ENCODE measurements around the gene SCLT1.

SCLT1 gene

DNA sequence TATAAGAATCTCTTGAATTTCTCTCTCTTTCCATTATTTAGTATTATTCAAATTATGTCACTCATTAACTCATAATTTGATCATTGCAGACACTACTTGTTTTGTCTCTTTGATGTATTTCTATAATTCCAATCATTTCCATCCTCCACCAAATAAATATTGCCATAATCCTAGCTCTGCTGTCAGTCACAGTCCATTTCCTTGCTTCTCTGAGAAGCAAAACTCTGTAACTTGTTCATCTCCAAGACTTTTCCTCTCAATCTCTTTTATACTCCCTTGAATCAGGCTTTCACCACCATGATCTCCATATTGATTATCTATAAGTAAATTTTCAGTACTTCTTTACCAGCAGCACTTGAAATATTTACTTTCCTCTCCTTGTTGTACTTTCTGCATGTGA lies 135.9 kb downstream of the SCLT1 start:
- DNase-seq (ENCODE audit: low read depth): no peak

- no peak for DNase-seq (ENCODE audit: low read depth)
Measured at GRCh38 chr4:128955751-128956150, 137.6 kb downstream of the SCLT1 start.

DNA sequence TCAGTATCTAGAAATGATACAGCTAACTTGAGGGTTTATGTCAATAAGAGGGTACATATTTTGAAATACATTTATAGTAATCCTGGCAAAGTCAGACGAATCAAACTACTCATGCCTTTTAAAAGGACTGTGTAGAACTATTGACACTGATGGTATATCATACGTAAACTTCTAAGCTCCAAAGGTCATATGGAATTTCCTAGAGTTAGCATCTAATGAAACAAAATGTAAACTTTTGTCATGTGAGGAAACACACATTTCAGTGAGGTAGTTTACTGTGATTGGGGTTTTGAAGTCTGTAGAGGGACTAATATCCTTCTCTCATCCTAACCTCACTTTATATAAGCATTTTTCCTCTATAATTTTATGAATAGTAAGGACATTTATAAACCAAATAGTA lies 138.4 kb downstream of the SCLT1 start:
- DNase-seq (ENCODE audit: low read depth): no peak

GRCh38 chr4:128951316-128951715 lies 142.0 kb downstream of the SCLT1 start:
- no peak for DNase-seq (ENCODE audit: low read depth)

DNA sequence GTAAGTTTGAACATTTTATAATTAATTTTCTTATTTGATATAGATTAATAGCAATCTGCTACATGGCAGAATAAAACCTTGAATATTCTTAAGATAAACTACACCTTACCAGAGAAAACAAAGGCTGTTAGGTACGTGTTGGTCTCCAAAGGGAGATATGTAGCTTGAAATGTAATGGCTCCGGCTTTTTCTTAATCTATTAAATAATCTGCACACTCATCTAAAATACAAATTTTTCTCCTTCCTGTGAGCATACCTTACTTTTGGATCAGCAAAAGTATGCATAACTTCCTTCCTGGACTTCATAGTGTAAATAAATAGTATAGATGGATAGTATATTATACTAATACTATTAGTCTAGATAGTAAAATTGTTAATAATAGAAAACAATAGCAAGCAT lies 142.5 kb downstream of the SCLT1 start:
- no peak for DNase-seq (ENCODE audit: low read depth)

GRCh38 chr4:128946916-128947315 lies 146.4 kb downstream of the SCLT1 start:
- no peak for DNase-seq (ENCODE audit: low read depth)

GRCh38 chr4:128942607-128943006 lies 150.7 kb downstream of the SCLT1 start:
- DNase-seq (ENCODE audit: low read depth): peak; percentile 2

- DNase-seq (ENCODE audit: low read depth): no peak
Measured at GRCh38 chr4:128940971-128941370, 152.4 kb downstream of the SCLT1 start.

DNA sequence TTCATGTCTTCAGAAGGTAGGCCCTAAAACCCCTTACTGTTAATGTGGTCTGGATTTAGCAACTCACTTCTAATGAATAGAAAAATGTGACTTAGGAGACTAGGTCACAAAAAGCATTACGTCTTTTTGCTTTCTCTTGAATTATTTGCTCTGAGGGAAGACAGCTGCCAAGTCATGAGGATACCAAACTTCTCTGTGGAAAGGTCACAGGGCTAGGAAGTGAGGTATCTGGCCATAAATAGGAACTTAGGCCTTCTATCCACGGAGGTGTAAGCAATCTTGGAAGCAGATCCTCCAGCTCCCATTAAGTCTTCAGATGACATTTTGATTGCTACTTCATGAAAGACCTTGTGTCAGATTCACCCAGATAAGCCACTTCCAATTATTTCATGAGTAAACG lies 163.3 kb downstream of the SCLT1 start:
- no peak for DNase-seq (ENCODE audit: low read depth)

DNA sequence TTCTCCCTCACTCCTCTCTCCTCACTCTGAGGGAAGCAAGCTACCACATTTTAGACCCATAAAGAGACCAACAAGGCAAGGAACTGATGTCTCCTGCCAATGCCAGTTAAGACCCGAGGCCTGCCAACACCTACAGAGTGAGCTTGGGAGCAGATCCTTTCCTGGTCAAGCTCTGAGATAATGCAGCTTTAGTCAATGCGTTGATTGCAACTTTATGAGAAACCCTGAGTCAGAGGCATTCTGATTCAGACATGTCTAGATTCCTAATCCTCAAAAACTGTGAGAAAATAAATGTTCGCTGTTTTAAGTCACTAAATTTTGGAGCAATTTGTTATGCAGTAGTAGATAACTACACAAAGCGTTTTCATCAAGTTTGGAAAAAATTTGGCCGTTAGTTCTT lies 168.4 kb downstream of the SCLT1 start:
- DNase-seq (ENCODE audit: low read depth): no peak

GRCh38 chr4:128921954-128922353 lies 171.4 kb downstream of the SCLT1 start:
- DNase-seq (ENCODE audit: low read depth): no peak

DNA sequence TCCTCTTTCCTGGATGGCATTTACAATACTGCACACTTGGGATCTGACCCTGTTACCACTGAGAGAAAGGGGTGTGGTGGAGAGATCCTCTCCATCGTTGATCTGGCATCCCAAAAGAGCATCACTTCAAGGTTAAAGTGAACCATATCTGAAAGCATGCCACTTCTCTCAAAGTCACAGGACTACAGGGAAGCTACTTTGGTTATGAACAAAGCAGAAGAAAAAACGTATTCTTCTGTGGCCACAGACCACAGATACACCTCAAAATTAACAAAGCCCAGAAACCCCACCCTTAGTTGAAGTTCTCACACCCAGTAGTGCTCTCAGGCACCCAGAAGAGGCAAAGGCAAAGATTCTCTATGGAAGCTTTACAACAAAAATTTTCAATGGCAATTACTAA lies 175.6 kb downstream of the SCLT1 start:
- DNase-seq (ENCODE audit: low read depth): no peak

- DNase-seq (ENCODE audit: low read depth): no peak
Measured at GRCh38 chr4:128916832-128917231, 176.5 kb downstream of the SCLT1 start.

- DNase-seq (ENCODE audit: low read depth): no peak
Measured at GRCh38 chr4:128915544-128915943, 177.8 kb downstream of the SCLT1 start.

DNA sequence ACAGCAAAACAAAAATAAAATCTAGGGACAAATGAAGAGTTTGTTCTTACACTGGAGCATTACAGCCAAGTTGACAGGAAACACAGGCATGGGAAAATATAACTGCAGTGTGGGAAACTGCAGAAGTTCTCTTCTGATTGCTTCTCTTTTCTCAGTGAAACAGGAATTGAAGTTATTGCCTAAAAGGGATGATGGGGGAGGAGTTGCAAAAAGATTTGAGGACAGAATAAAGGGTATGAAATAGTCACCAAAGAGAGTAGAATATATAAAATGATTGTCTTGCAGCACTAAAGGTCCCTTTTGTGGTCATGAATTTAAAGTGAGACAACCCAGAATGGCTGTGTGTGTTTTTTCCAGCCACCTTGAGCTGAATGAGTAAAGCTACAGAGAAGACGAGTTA lies 180.1 kb downstream of the SCLT1 start:
- no peak for DNase-seq (ENCODE audit: low read depth)

- DNase-seq (ENCODE audit: low read depth): no peak
Measured at GRCh38 chr4:128908735-128909134, 184.6 kb downstream of the SCLT1 start.

GRCh38 chr4:128907981-128908380 lies 185.4 kb downstream of the SCLT1 start:
- no peak for DNase-seq (ENCODE audit: low read depth)

DNA sequence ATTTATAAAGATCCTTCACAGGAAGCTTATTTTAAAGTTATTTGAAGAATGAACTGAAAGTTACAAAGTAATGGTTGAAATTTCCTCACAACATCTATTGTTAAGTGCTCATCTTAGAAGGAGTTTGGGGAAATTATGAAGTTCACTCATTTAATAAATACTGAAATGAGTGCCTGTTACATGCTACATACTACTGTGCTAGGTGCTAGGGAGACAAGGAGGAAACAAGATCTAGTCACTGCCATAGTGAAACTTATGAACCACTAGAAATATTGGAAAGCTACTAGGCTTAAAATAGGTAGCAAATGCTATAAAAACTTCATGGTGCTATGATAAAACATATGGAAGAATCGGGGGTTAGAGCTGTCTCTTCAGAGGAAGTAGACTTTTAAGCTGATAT lies 186.8 kb downstream of the SCLT1 start:
- no peak for DNase-seq (ENCODE audit: low read depth)

- no peak for DNase-seq (ENCODE audit: low read depth)
Measured at GRCh38 chr4:128904821-128905220, 188.5 kb downstream of the SCLT1 start.

DNA sequence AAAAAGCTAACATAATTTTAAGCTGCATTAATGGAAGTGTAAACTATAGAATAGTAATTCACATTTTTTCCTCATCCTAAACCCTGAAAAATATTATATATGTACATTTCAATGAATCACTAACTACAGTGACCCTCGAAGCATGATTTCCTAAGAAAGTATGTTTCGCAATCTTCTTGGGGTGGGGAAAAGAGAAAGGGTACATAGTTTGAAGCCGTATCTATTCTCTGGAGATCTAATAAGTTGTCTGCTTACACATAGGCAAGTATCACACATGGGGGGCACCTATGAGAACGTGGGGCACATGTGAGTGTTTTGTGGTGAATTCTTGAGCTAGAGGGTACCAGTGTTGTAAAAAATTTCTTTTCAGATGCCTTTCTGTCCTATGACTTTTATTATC lies 212.7 kb downstream of the SCLT1 start:
- no peak for DNase-seq (ENCODE audit: low read depth)

DNA sequence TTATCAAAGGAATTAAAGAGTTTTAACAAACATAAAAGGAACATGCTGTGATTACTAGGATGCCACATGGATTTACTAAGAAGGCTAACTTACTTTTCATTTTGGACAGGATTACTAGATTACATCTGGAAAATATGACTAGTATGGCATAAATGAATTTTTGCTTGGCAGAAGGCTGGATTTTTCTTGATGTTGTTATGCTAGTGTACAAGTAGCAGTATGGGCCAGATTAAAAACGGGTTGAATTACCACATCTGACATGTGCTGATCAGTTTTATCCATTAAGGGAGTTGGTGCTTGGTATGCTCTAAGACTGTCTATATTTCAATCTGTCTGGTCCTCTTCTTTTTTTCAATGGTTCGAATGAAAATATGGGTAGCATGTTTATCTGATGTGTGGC lies 213.4 kb downstream of the SCLT1 start:
- DNase-seq (ENCODE audit: low read depth): no peak

GRCh38 chr4:128879283-128879682 lies 214.1 kb downstream of the SCLT1 start:
- no peak for DNase-seq (ENCODE audit: low read depth)

DNA sequence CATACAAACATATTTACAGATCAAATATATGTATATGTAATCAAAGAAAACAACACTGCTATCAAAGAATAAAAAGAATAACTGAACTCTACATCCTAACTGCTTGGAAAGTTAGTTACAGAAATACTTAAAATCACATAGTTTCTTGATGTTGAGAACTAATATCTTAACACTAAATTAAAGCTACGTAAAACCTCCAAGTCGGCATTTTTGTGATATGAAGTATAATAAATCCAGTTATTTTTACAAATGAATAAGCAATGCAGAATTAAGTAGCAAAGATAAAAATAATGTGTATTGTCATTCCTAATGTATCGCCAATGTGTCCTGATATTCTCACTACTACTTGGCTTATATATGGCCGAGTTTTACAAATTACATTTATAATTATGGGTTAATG lies 215.4 kb downstream of the SCLT1 start:
- no peak for DNase-seq (ENCODE audit: low read depth)

GRCh38 chr4:128876200-128876599 lies 217.1 kb downstream of the SCLT1 start:
- DNase-seq (ENCODE audit: low read depth): no peak

- DNase-seq (ENCODE audit: low read depth): no peak
Measured at GRCh38 chr4:128871948-128872347, 221.4 kb downstream of the SCLT1 start.

All from GM04503 (cell line).